ENCODE measurements around the gene ZNF385D. TPM values are rescaled to one million over a fixed set of nuclear protein-coding genes. Genes with fewer than 3 reads are reported as not detected.

ZNF385D gene
- polyA plus RNA-seq, 1 of the 3 experiments (the other 2 are of a cell fraction), result 1.8 TPM

GRCh38 chr3:21543380-21544075, 207.5 kb downstream of the ZNF385D start:
- Histone ChIP-seq H3K79me2 (ENCODE audit: insufficient read depth) (no peaks in the 10 kb centered on the region), H3K4me2 (no peak overlapping the region), H4K20me1 (ENCODE audit: insufficient read depth) (no peaks in the 10 kb centered on the region), H3K9ac (no peak overlapping the region), H3K9me3 (no peaks in the 10 kb centered on the region), H3K36me3 (replicated peaks in 1 of 2; ENCODE audit: control insufficient read depth in 1 of 2, insufficient read depth in 2 of 2, low read length in 1 of 2) (no peaks in the 10 kb centered on the region), H2AFZ (ENCODE audit: low read depth) (no peak overlapping the region), H3K4me1 (ENCODE audit: control insufficient read depth in 1 of 2, insufficient read depth in 2 of 2, low read depth in 1 of 2, low read length in 1 of 2) (no peaks in the 10 kb centered on the region; a peak in 1 of 4 replicates), H3K27me3 (ENCODE audit: insufficient read depth) (no peaks in the 10 kb centered on the region), H3K27ac (ENCODE audit: low read depth in 2 of 2, low read length in 1 of 2) (no peak overlapping the region), H3F3A (replicated peaks; ENCODE audit: insufficient read depth) (no peaks in the 10 kb centered on the region), H3K4me3 (ENCODE audit: low read depth in 2 of 2, low read length in 1 of 2) (no peak overlapping the region), H3K9me2 (no peaks in the 10 kb centered on the region)
- CTCF ChIA-PET, result no interaction called here
- 86% methylated on average over 15 of the region's 15 CpGs for WGBS (ENCODE audit: low lambda C conversion rate)
- DNase-seq, result no peak
- POLR2A ChIA-PET, result no interaction called here
- TF ChIP-seq CTCF (IDR thresholded peaks at IDR 0.05) (no peak), RAD21 (IDR thresholded peaks at IDR 0.05; ENCODE audit: low read length) (no peak), TAF1 (IDR thresholded peaks at IDR 0.05; ENCODE audit: borderline replicate concordance, low read depth, low read length) (no peak), GABPA (IDR thresholded peaks at IDR 0.05; ENCODE audit: low read depth) (no peak), GATA2 (CRISPR knock-in tag; IDR thresholded peaks at IDR 0.05) (no peak), TEAD4 (IDR thresholded peaks at IDR 0.05; ENCODE audit: borderline replicate concordance, insufficient read depth) (no peak), TCF12 (IDR thresholded peaks at IDR 0.05) (no peak), JUND (IDR thresholded peaks at IDR 0.05) (no peak), REST (IDR thresholded peaks at IDR 0.05; ENCODE audit: low read depth, low read length) (no peak), FOXJ3 (CRISPR knock-in tag; IDR thresholded peaks at IDR 0.05) (no peak), IRF3 (IDR thresholded peaks at IDR 0.05; ENCODE audit: low read depth, low read length) (no peak), YY1 (IDR thresholded peaks at IDR 0.05; ENCODE audit: low read depth) (no peak), NRF1 (IDR thresholded peaks at IDR 0.05; ENCODE audit: low read depth, low read length) (no peak), POLR2AphosphoS5 (IDR thresholded peaks at IDR 0.05; ENCODE audit: low read depth, low read length) (no peak), ELF1 (IDR thresholded peaks at IDR 0.05) (no peak), CHD2 (IDR thresholded peaks at IDR 0.05; ENCODE audit: low read length, partially characterized antibody) (no peak), RFX5 (IDR thresholded peaks at IDR 0.05; ENCODE audit: low read length) (no peak), USF1 (IDR thresholded peaks at IDR 0.05; ENCODE audit: borderline replicate concordance, low read depth) (no peak), SIN3A (IDR thresholded peaks at IDR 0.05; ENCODE audit: borderline replicate concordance, low read depth, low read length) (no peak)

Data from SK-N-SH (cell line).